Retinal pigment epithelial cell (primary cell): ENCODE data around the gene TEX101.
"Not testable (repeated sequence)": the region's sequence is repeated elsewhere in the genome, so short reads cannot be mapped to it uniquely, and the experiment has no call there.

Experiments
- DNase-seq: peaks from one replicate; pipeline ENCODE4 v3.0.0-alpha.2; 2010; ENCODE audit warnings: low read depth
- H3K4me3 ChIP-seq: 2 replicates; pipeline ENCODE4 v1.5.1; 2011; ENCODE audit warnings: mild to moderate bottlenecking, low read length, control low read depth, moderate library complexity
- CTCF ChIP-seq: conservative IDR thresholded peaks from 2 replicates; pipeline ENCODE4 v1.5.1; 2011; ENCODE audit warnings: low read depth, low read length, control low read depth, inconsistent platforms

TEX101 gene

GRCh38 chr19:43390903-43391551, 23.7 kb upstream of the TEX101 start:
- H3K4me3 ChIP-seq: not testable (repeated sequence)
- peak; percentile 68 for DNase-seq

GRCh38 chr19:43391552-43391935, 23.1 kb upstream of the TEX101 start:
- not testable (repeated sequence) for DNase-seq, H3K4me3 ChIP-seq

GRCh38 chr19:43393501-43393900, 21.2 kb upstream of the TEX101 start:
- DNase-seq, H3K4me3 ChIP-seq: not testable (repeated sequence)

- no peak for DNase-seq
- H3K4me3 ChIP-seq: no peak overlapping the region
- no peak for TF ChIP-seq CTCF
These were observed 19.1 kb upstream of the TEX101 start for GRCh38 chr19:43395561-43395960.

- H3K4me3 ChIP-seq: no peak overlapping the region
- no peak for TF ChIP-seq CTCF
- DNase-seq: no peak
These were observed 8.4 kb upstream of the TEX101 start for GRCh38 chr19:43406297-43406696.

- H3K4me3 ChIP-seq: no peak overlapping the region
- no peak for TF ChIP-seq CTCF
- DNase-seq: no peak
These were observed 7.2 kb upstream of the TEX101 start for GRCh38 chr19:43407416-43408005.

- no peak for TF ChIP-seq CTCF
- H3K4me3 ChIP-seq: no peak overlapping the region
- no peak for DNase-seq
These were observed 6.6 kb upstream of the TEX101 start for GRCh38 chr19:43408043-43408442.

- DNase-seq: no peak
- no peak overlapping the region for H3K4me3 ChIP-seq
- TF ChIP-seq CTCF: no peak
These were observed 5.3 kb upstream of the TEX101 start for GRCh38 chr19:43409415-43409814.

GRCh38 chr19:43412441-43412840, 2.2 kb upstream of the TEX101 start:
- no peak for TF ChIP-seq CTCF
- no peak overlapping the region for H3K4me3 ChIP-seq
- DNase-seq: no peak
